ENCODE data around the gene LRBA.

The LRBA gene

GRCh38 chr4:150232029-150232428 lies 783.1 kb downstream of the LRBA start:
- peak; percentile 82 for DNase-seq

- DNase-seq = no peak
Measured at GRCh38 chr4:150231107-150231770, 783.8 kb downstream of the LRBA start.

- DNase-seq = no peak
Measured at GRCh38 chr4:150230561-150230960, 784.5 kb downstream of the LRBA start.

GRCh38 chr4:150229520-150229919 lies 785.6 kb downstream of the LRBA start:
- DNase-seq = no peak

GRCh38 chr4:150224896-150225591 lies 790.0 kb downstream of the LRBA start:
- DNase-seq = no peak

DNA sequence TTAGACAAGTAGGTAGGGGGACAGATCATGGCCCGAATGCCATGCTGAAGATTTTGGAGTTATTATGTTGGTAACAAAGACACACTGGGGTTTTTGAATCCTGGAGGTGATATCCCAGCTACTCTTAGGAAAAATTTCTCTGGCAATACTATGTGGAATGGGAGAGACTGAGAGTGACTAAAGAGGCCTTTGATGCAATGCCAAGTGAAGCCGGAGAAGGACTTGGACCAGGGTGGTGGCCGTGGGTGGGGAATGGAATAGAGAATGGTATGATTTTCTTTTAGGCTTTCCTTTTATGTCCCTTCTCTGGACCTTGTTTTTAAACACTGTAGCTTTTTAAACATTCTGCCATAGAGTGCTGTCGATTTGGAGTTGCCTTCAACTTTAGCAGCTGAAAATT lies 795.2 kb downstream of the LRBA start:
- no peak for DNase-seq

GRCh38 chr4:150218447-150218846 lies 796.6 kb downstream of the LRBA start:
- DNase-seq = no peak

- peak; percentile 62 for DNase-seq
Measured at GRCh38 chr4:150217808-150218207, 797.3 kb downstream of the LRBA start.

GRCh38 chr4:150217192-150217591 lies 797.9 kb downstream of the LRBA start:
- peak; percentile 60 for DNase-seq

GRCh38 chr4:150216726-150217125 lies 798.4 kb downstream of the LRBA start:
- no peak for DNase-seq

GRCh38 chr4:150215601-150216000 lies 799.5 kb downstream of the LRBA start:
- DNase-seq = no peak
